C4-2B (cell line): Measurements from ENCODE around the gene PGAM5.

ENCODE experiments used
- H3K27ac ChIP-seq: fragments of 450-650 bp; 2 replicates; pipeline ENCODE4 v1.5.1; 2017
- CTCF ChIP-seq: fragments of 450-650 bp; conservative IDR thresholded peaks from 2 replicates; pipeline ENCODE4 v1.5.1; 2017; ENCODE audit warnings: mild to moderate bottlenecking
- ZFX ChIP-seq: fragments of 450-650 bp; IDR thresholded peaks from 2 replicates; pipeline ENCODE4 v1.6.1; 2017

The PGAM5 gene

DNA sequence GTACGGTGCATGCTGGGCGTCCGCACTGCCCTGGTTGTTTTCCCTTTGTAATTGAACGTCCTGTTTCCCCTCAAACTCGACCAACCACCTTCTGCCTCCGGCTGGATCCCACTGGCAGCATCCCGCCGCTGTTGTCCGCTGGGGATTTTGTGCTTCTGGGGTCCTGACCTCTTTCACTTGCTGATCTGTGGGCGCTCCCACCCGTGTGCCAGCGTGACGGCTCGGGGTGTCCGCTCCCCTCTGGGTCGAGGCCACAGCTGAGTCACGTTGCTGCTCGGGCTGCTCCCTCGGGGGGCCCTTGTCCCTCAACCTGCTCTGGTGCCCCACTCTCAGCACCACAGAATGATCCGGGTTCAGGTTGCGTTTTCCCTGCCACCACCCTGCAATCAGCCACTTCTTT lies 8.0 kb downstream of the PGAM5 start:
- TF ChIP-seq ZFX (no peak), CTCF (no peak)
- H3K27ac ChIP-seq: no peak overlapping the region

DNA sequence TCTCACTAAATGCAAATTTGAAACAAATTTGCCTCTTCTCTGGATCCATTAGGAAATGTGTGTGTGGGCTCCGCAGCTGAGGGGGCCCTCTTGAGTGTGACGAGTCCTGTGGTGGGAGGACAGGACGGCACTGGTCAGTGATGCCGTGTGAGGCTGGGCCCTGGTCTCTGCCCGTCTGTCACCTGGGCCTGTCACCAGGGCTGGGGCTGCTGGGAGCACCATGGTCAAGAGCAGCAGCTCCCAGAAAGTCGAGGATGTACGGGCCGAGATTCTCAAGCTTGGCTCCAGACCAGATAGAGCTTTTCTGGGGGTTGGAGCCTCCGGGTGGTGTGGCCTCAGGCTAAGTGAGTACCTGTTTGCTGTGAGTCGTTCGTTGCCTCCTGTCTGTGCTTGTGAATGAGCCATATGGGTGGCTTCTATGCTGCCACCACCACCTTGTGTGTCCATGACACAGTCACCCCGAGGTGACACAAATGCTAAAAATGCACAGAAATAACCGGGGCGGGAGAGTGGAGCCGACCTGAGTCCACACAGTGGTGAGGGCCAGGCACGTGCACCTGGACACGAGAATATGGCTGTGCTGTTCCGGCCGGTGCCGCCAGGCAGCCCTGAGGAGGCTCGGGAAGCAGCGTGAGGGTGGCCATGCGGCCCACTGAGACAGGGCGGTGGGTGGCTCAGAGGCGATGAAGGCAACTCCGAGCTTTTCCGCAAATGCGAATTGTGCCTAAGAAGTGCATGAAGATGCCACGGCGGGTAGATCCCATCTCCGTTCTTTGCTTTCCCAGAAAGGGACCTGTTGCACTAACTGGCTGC lies 8.7 kb downstream of the PGAM5 start:
- TF ChIP-seq CTCF (no peak), ZFX (no peak)
- H3K27ac ChIP-seq: no peak overlapping the region

DNA sequence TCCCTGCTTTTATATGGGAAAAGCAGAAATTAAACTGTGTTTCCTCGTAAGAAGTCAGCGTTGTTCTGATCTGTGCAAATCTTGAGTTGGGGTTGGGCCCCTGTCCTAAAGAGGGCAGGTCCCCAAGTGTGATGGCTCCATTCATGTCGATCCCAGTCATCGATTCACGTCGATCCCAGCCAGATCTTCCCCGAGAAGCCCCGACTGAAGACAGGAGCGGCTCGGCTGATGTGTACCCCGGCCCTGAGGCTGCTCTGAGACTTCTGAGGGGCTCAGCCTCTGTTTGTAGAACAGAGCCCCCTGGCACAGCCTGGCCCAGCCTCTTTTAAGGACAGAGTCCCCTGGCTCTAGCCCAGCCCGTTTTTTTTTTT lies 9.3 kb downstream of the PGAM5 start:
- no peak overlapping the region for H3K27ac ChIP-seq
- TF ChIP-seq ZFX: no peak
- no peak for TF ChIP-seq CTCF

DNA sequence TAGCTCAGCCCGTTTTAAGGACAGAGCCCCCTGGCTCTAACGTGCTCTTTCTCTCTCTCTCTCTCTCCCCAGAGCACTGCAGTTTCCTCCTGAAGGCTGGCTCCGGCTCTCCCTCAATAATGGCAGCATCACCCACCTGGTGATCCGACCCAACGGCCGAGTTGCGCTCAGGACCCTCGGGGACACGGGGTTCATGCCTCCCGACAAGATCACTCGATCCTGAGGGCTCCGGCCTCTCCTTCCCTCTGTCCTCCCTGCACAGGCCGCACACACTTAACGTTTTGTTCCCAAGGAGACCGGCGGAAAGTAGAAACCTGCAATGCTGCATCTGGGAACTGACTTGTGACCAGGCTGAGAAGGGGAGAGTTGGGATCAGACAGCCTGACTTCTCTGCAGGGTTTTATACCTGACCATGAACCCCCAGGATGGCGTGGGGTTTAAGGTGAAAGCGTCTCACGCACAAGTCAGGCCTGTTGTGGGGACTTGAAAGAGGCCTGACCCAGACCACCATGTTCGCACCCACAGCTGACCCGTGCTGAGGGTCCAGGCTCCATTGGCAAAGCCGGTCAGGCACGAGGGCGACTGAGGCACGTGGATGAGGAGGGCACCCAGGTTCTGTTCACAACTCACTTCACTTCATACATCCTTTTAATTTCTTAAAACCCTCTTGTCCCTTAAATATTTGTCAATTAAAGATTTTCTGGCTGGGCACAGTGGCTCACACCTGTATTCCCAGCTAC lies 10.1 kb downstream of the PGAM5 start:
- TF ChIP-seq CTCF: no peak
- TF ChIP-seq ZFX: no peak

DNA sequence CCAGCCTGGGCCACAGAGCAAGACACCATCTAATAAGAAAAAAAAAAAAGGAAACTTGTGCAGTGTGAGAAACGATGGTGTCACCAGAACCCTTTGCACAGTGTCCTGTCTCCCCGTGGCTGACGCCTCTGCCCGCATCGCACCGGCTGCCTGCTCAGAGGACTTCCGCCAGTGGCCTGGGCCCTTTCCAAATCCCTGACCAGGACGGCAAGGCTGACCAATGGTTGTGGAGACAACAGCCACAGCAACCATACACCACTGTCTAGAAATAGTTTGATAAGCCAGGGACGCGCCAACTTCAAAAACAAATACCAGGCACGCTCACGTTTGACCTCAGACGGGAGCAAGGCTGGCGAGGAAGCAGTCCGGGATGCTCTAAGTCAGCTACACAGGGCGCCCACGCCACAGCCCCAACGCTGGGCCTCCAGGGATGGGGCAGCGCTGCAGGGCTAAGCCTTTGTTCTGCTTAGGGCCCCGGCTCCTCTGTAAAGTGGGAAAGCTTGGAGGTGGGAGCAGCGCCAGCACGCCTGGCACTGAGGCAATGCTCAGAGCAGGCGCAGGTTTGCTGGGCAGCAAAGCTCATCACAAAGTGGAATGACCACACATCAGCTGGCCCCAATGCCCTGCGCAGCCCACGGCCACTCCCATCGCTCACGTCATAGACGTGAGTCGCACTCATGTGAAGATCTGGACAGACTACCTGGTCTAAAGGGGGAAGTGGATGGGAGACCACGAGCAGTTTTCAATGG lies 12.5 kb downstream of the PGAM5 start:
- no peak overlapping the region for H3K27ac ChIP-seq
- TF ChIP-seq ZFX (no peak), CTCF (no peak)

More for the DNA sequence above, 10.1 kb downstream of the PGAM5 start:
- no peak overlapping the region for H3K27ac ChIP-seq

DNA sequence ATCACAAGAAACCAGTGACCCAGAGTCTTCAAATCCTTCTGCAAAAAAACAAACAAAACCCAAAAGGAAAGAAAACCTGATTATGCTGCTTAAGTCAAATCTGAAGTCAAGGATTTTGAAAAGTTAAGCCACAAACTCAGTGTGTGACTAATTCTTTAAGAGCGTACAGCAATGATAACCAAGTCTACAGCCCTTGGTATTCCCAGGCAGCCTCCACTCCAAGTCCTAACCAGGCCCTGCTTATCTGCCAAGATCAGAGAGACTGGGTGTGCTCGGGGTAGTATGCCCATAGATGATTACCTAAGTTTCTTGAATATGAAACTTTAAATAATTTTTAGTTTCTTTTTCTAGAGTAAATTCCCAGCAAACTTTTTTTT lies 13.1 kb downstream of the PGAM5 start:
- no peak for TF ChIP-seq ZFX
- no peak for TF ChIP-seq CTCF
- no peak overlapping the region for H3K27ac ChIP-seq
